NT2/D1 (cell line): ENCODE results near the gene KIF5B.

Experiments
- DNase-seq: peaks from one replicate; pipeline ENCODE4 v3.0.0-alpha.2; 2011; ENCODE audit warnings: low read depth, low spot score
- H3K27me3 ChIP-seq: 2 replicates; pipeline ENCODE4 v1.6.0; 2011; ENCODE audit warnings: mild to moderate bottlenecking; ENCODE audit not compliant: insufficient read length, insufficient read depth
- H3K36me3 ChIP-seq: 2 replicates; pipeline ENCODE4 v1.6.1; 2011; ENCODE audit warnings: mild to moderate bottlenecking, low read length, mixed read lengths; ENCODE audit not compliant: insufficient read depth, insufficient read length
- H3K4me1 ChIP-seq: 2 replicates; pipeline ENCODE4 v1.5.1; 2011; ENCODE audit not compliant: insufficient read depth, insufficient read length
- H3K4me3 ChIP-seq: 2 replicates; pipeline ENCODE4 v1.5.1; 2011; ENCODE audit warnings: low read depth; ENCODE audit not compliant: insufficient read length
- H3K9ac ChIP-seq: 2 replicates; pipeline ENCODE4 v1.6.0; 2011; ENCODE audit warnings: low read depth; ENCODE audit not compliant: insufficient read length
- H3K9me3 ChIP-seq: 2 replicates; pipeline ENCODE4 v1.5.1; 2011; ENCODE audit warnings: mild to moderate bottlenecking, low read length; ENCODE audit not compliant: insufficient read depth
- SUZ12 ChIP-seq: IDR thresholded peaks from 2 replicates; pipeline ENCODE4 v1.6.1; 2011; ENCODE audit not compliant: insufficient read length, insufficient read depth; ENCODE audit errors: extremely low read depth
- YY1 ChIP-seq: IDR thresholded peaks from 2 replicates; pipeline ENCODE4 v1.6.1; 2011; ENCODE audit not compliant: insufficient read length, insufficient read depth
- ZNF274 ChIP-seq: IDR thresholded peaks from 2 replicates; pipeline ENCODE4 v1.6.1; 2011; ENCODE audit warnings: mild to moderate bottlenecking, low read depth, low read length

The KIF5B gene

DNA sequence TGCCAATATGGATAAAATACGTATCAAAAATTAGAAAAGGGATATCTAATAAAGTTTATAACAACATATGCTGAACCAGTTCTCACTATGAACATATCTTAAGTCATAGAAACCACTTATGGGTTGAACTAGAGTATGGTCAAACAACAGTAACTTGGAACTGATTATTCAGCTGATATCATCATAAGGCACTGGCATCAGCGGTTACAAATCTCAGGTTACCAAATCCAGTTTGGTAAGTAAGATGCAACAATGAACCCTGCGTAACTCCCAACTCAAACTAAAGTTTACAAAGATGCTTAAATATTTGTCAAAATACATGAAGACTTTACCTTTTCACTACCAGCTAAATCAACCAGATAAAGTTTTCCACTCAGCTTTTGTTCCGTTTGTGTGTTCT lies 19.3 kb downstream of the KIF5B start:
- no peak overlapping the region for H3K4me3 ChIP-seq
- H3K9ac ChIP-seq: no peak overlapping the region
- peaks cover 81% of the 10 kb centered on the region for H3K36me3 ChIP-seq
- no peak for DNase-seq
- H3K27me3 ChIP-seq: no peaks in the 10 kb centered on the region
- no peaks in the 10 kb centered on the region for H3K9me3 ChIP-seq
- no peak for TF ChIP-seq YY1
- no peaks in the 10 kb centered on the region for H3K4me1 ChIP-seq

DNA sequence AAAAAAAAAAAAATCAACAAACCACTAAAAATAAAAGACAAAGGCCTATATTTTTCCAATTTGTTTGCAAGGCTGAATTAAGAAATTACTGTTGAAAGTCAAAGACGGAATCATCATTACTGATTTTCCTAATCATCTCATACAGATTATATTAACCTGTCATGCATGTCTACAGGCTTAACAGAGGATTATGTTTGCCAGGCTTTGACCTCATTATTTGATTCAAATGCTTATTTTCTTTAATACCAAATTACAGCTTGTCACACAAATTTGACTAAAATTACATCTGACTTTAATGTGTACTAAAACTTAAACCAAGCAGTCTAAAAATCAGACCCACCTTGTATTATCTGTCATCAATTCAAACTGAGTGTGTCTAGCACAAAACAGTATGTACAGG lies 21.2 kb downstream of the KIF5B start:
- TF ChIP-seq ZNF274 (no peak), SUZ12 (no peak), YY1 (no peak)
- no peaks in the 10 kb centered on the region for H3K9me3 ChIP-seq
- H3K4me1 ChIP-seq: no peaks in the 10 kb centered on the region
- no peak overlapping the region for H3K4me3 ChIP-seq
- H3K36me3 ChIP-seq: peaks cover 92% of the 10 kb centered on the region
- DNase-seq: no peak
- H3K27me3 ChIP-seq: no peaks in the 10 kb centered on the region
- no peak overlapping the region for H3K9ac ChIP-seq

DNA sequence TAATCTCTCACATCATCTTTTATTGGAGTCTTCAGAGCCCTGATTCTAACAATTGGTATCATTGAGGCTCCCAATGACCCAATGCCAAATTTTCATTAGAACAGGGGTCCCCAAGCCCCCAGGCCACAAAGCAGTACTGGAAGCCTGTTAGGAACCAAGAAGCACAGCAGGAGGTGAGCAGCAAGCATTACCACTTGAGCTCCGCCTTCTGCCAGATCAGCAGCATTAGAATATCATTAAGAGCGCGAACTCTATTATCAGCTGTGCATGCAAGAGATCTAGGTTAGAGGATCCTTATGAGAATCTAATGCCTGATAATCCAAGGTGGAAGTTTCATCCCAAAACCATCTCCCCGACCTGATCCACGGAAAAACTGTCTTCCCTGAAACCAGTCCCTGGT lies 23.1 kb downstream of the KIF5B start:
- Histone ChIP-seq H3K27me3 (no peaks in the 10 kb centered on the region), H3K9me3 (no peaks in the 10 kb centered on the region), H3K4me3 (no peak overlapping the region), H3K9ac (no peak overlapping the region), H3K36me3 (peaks cover 91% of the 10 kb centered on the region), H3K4me1 (no peaks in the 10 kb centered on the region)
- TF ChIP-seq YY1 (no peak), SUZ12 (no peak), ZNF274 (no peak)
- DNase-seq: no peak

DNA sequence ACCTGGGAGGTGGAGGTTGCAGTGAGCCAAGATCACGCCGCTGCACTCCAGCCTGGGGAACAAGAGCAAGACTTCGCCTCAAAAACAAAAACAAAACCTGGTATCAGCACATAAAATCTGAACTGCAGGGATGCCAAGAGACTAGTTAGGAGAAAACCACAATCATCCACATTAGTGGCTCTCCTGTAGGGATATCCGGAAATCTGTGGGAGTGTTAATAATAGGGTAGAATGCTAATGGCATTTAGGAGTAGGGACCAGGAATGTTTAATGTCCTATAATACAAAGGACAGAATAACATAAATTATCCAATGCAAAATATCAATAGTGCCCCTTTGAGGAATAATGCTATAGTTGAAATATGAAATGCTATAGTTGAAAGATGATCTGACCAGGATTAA lies 24.3 kb downstream of the KIF5B start:
- TF ChIP-seq YY1 (no peak), ZNF274 (no peak), SUZ12 (no peak)
- no peak for DNase-seq
- H3K27me3 ChIP-seq: no peaks in the 10 kb centered on the region
- H3K9me3 ChIP-seq: no peaks in the 10 kb centered on the region
- peaks cover 94% of the 10 kb centered on the region for H3K36me3 ChIP-seq
- H3K4me1 ChIP-seq: no peaks in the 10 kb centered on the region
- no peak overlapping the region for H3K9ac ChIP-seq
- H3K4me3 ChIP-seq: no peak overlapping the region

- DNase-seq: no peak
- H3K9me3 ChIP-seq: no peaks in the 10 kb centered on the region
- H3K36me3 ChIP-seq: peaks cover 94% of the 10 kb centered on the region
- H3K4me1 ChIP-seq: no peaks in the 10 kb centered on the region
- TF ChIP-seq SUZ12 (no peak), YY1 (no peak), ZNF274 (no peak)
- no peak overlapping the region for H3K4me3 ChIP-seq
- no peaks in the 10 kb centered on the region for H3K27me3 ChIP-seq
- H3K9ac ChIP-seq: no peak overlapping the region
Observed at GRCh38 chr10:32031424-32031823, 24.8 kb downstream of the KIF5B start.

DNA sequence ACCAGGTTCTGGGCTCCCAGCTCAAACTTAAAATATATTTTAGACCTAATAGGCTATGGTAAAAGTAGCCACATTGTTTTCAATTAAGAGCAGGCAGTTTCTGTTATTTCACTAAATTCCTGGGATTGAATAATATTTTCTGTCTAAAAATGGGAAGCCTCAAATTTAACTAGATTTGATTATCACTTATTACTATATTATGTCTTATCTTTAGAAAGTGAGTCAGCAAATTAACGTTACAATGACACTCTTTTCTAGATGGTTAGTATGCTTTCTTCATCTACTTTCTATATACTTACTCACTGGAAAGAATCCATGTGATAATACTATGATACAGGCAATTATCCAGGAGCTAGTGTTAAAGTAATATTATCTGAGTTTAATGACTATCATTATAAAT lies 27.5 kb downstream of the KIF5B start:
- no peaks in the 10 kb centered on the region for H3K4me1 ChIP-seq
- no peaks in the 10 kb centered on the region for H3K9me3 ChIP-seq
- no peak for TF ChIP-seq SUZ12
- no peak for TF ChIP-seq YY1
- TF ChIP-seq ZNF274: no peak
- H3K4me3 ChIP-seq: no peak overlapping the region
- H3K36me3 ChIP-seq: peaks cover 86% of the 10 kb centered on the region
- H3K9ac ChIP-seq: no peak overlapping the region
- DNase-seq: no peak
- no peaks in the 10 kb centered on the region for H3K27me3 ChIP-seq

DNA sequence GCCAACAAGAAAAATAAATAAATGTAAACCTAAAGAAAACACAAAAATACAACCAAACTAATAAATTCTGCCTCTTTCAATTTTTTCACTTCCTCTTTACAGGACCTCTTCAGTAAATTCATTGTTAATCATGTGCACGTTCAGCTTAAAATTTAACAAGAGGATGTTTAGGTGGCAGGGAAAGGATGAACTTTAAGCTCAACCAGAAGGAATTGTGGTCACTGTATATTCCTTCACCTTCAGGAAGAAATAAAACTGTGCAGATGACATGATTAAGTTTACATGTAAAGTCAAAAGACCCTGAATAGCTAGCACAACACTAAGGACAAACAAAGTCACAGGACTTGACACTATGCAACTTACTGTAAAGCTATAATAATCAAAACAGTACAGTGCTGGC lies 33.0 kb downstream of the KIF5B start:
- H3K4me3 ChIP-seq: no peak overlapping the region
- H3K9ac ChIP-seq: no peak overlapping the region
- DNase-seq: no peak
- no peaks in the 10 kb centered on the region for H3K9me3 ChIP-seq
- H3K36me3 ChIP-seq: peaks cover 84% of the 10 kb centered on the region
- TF ChIP-seq SUZ12: no peak
- no peaks in the 10 kb centered on the region for H3K4me1 ChIP-seq
- H3K27me3 ChIP-seq: no peaks in the 10 kb centered on the region

- Histone ChIP-seq H3K9ac (no peak overlapping the region), H3K9me3 (no peaks in the 10 kb centered on the region), H3K36me3 (peaks cover 78% of the 10 kb centered on the region), H3K4me1 (no peaks in the 10 kb centered on the region), H3K27me3 (no peaks in the 10 kb centered on the region), H3K4me3 (no peak overlapping the region)
- TF ChIP-seq YY1 (no peak), SUZ12 (no peak), ZNF274 (no peak)
- no peak for DNase-seq
Observed at GRCh38 chr10:32017044-32017443, 39.2 kb downstream of the KIF5B start.
